ENCODE results near the gene FMN1. TPM values are rescaled to one million over a fixed set of nuclear protein-coding genes. Genes with fewer than 3 reads are reported as not detected.

The FMN1 gene
- total and polyA plus RNA-seq, 10 donors = 0.43 to 42.1 (median 8.6) TPM

DNA sequence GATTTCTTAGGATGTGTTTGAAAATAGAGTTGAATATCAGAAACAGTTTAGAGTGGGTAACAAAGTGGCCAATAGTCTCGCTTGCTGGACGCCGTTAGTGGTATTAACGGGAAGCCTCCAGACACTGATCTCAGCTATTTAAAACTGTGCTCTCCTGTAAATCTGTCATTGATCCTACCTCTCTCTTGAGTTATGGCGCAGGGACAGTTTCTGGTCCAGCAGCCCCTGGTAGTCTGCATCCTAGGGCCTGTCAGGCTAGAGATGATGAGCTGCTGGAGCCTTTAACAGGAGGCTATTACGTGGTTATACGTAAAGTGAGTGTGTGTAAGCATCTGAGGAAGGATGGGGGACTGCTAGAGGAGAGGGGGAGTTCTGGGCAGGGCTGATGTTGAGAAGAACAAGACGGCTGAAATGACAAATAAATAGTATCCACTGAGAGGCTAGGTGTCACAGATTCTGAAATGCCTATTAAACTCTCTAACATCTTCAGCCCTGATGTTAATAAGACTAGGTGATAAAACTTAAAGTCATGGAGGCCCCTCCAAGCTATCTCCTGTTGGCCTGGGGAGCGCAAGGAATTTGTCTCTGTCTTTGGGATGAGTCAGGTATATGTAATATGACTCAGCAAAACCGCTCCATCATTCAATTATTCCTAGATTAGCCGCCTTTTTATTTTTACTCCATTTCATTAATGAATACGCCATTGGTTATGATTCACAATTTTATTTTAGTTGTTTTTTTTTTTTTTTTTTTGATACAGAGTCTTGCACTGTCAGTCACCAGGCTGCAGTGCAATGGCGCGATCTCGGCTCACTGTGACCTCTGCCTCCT lies 321.0 kb downstream of the FMN1 start:
- Histone ChIP-seq H3K4me1 (peaks cover 0 to 9% (median 0%) of the 10 kb centered on the region in 6 donors), H3K27me3 (replicated peaks in 1 of 7) (no peaks in the 10 kb centered on the region), H3K9me3 (no peaks in the 10 kb centered on the region), H3K36me3 (no peaks in the 10 kb centered on the region), H3K27ac (peak overlapping the region in 1 of 8 donors; percentile 15), H3K4me3 (no peak overlapping the region)
- no peak for TF ChIP-seq POLR2A (IDR thresholded peaks at IDR 0.05)
- TF ChIP-seq POLR2AphosphoS5 (IDR thresholded peaks at IDR 0.05) = no peak
- TF ChIP-seq, protein P1, sequence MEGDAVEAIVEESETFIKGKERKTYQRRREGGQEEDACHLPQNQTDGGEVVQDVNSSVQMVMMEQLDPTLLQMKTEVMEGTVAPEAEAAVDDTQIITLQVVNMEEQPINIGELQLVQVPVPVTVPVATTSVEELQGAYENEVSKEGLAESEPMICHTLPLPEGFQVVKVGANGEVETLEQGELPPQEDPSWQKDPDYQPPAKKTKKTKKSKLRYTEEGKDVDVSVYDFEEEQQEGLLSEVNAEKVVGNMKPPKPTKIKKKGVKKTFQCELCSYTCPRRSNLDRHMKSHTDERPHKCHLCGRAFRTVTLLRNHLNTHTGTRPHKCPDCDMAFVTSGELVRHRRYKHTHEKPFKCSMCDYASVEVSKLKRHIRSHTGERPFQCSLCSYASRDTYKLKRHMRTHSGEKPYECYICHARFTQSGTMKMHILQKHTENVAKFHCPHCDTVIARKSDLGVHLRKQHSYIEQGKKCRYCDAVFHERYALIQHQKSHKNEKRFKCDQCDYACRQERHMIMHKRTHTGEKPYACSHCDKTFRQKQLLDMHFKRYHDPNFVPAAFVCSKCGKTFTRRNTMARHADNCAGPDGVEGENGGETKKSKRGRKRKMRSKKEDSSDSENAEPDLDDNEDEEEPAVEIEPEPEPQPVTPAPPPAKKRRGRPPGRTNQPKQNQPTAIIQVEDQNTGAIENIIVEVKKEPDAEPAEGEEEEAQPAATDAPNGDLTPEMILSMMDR (IDR thresholded peaks at IDR 0.05 in 8 of 11, conservative IDR thresholded peaks at IDR 0.05 in 3 of 11) = no peak
- intact Hi-C loops (cut with DNase I; ENCODE audit: low total_unique reads) = no loop called here
- WGBS, 5 donors = 83 to 94% (median 84%) methylated on average over 15 of the region's 15 CpGs
- DNase-seq = no peak

DNA sequence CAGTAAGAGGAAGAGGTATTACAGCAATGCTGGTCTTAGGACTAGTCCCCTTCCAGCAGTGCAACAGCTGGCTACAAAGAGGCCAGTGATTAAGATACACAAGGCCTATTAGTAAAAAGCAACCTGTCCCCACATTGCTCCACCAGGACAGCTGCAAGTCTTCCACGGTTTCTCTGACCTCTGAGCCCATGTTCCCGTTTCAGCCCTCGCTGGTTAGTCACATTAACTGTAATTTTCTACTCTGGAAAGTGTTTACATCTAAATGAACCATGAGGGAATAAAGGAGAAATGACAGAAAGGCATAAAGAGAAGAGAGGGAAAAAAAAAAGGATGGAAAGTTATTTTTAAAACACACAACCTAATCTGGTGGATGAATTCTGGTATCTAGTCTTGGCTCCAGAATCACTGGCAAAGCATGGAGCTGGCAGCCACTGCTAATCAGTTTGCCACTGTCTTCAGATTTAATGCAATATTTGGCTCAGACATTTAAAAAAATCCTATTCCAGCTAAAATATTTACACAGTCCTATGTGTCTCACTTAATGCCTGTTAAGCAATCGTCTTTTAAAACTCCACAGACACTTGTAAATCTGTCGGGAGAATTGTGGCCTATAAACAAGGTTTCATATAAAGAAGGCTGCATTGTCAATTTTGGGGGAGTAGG lies 321.8 kb downstream of the FMN1 start:
- Histone ChIP-seq H3K9me3 (no peaks in the 10 kb centered on the region), H3K36me3 (no peaks in the 10 kb centered on the region), H3K4me3 (no peak overlapping the region), H3K27me3 (replicated peaks in 1 of 7) (no peaks in the 10 kb centered on the region), H3K27ac (no peak overlapping the region), H3K4me1 (peaks cover 0 to 9% (median 0%) of the 10 kb centered on the region in 6 donors)
- no peak for DNase-seq
- intact Hi-C loops (cut with DNase I; ENCODE audit: low total_unique reads) = no loop called here
- TF ChIP-seq POLR2A (IDR thresholded peaks at IDR 0.05) (no peak), POLR2AphosphoS5 (IDR thresholded peaks at IDR 0.05) (no peak)
- TF ChIP-seq, protein P1 (IDR thresholded peaks at IDR 0.05 in 8 of 11, conservative IDR thresholded peaks at IDR 0.05 in 3 of 11) = no peak
- WGBS, 5 donors = 80 to 88% (median 84%) methylated on average over 5 of the region's 5 CpGs

DNA sequence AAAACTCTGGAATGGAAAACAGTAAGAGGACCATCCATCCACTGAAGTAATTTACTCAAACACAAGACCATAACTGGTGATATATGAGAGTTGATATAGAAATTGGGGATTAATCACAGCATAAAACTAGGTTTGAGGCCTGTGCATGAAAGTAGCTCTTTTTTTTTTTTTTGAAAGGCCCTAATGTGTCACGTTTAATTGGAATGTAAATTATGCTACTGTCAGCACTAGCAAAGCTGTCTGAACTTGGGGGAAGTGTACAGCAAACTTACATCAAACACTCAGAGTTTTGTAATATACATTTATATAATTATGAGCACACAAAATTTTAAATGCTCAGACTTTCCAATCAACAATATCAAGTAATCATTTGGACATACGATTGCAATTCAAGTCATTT lies 322.6 kb downstream of the FMN1 start:
- WGBS, 5 donors = 80 to 86% (median 85%) methylated on average over 2 of the region's 2 CpGs
- H3K9me3 ChIP-seq = no peaks in the 10 kb centered on the region
- no peaks in the 10 kb centered on the region for H3K36me3 ChIP-seq
- intact Hi-C loops (cut with DNase I; ENCODE audit: low total_unique reads) = no loop called here
- no peak overlapping the region for H3K4me3 ChIP-seq
- H3K4me1 ChIP-seq = peaks cover 0 to 14% (median under 1%) of the 10 kb centered on the region in 6 donors
- H3K27ac ChIP-seq = no peak overlapping the region
- DNase-seq = no peak
- TF ChIP-seq POLR2A (IDR thresholded peaks at IDR 0.05) = no peak
- TF ChIP-seq, protein P1 (IDR thresholded peaks at IDR 0.05 in 8 of 11, conservative IDR thresholded peaks at IDR 0.05 in 3 of 11) = no peak
- no peak for TF ChIP-seq POLR2AphosphoS5 (IDR thresholded peaks at IDR 0.05)
- no peaks in the 10 kb centered on the region for H3K27me3 ChIP-seq (replicated peaks in 1 of 7)
